ENCODE measurements around the gene MYO9B.
"Not testable (repeated sequence)": the region's sequence is repeated elsewhere in the genome, so short reads cannot be mapped to it uniquely, and the experiment has no call there.

MYO9B gene

DNA sequence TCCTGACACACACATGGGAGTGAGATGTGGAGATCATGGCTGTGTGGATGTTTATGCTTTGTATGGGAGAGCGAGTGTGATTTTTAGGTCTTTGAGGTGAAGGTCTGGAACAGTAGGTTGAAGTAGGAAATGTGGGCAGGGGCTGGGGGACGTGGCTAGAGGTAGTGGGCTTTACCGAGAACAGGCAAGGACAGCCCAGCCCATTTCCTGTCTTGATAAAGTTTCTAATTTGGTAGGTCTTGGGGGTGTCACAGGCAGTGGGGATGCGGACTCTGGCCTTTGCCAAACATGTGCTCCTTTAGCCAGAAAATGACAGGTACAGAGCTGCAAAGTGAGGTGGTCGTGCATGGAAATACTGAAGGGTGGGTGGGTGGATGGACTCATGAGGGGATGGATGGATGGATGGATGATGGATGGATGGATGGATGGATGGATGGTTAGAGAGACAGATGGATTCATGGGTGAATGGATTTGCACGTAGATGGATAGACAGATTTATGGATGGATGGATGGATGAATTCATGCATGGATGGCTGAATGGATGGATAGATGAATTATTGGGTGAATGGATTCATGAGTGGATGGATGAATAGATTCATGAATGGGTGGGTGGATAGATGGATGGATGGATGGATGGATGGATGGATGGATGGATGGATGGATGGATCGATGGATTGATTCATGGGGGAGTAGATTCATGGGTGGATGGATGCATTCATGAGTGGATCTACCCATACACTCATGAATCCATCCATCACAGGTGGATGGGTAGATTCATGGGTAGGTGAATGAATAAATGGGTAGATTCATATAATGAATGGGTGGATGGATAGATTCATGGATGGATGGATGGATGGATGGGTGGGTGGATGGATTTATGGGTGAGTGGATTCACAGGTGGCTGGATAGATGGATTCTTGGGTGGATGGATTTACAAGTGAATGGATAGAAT, 70.2 kb downstream of the MYO9B start:
- DNase-seq (ENCODE audit: low read depth in 1 of 2, low spot score in 1 of 2): no peak

GRCh38 chr19:17148130-17148529, 72.6 kb downstream of the MYO9B start:
- DNase-seq (ENCODE audit: low read depth in 1 of 2, low spot score in 1 of 2): no peak

- no peak for DNase-seq (ENCODE audit: low read depth in 1 of 2, low spot score in 1 of 2)
Observed at GRCh38 chr19:17149393-17150135, 74.0 kb downstream of the MYO9B start.

DNA sequence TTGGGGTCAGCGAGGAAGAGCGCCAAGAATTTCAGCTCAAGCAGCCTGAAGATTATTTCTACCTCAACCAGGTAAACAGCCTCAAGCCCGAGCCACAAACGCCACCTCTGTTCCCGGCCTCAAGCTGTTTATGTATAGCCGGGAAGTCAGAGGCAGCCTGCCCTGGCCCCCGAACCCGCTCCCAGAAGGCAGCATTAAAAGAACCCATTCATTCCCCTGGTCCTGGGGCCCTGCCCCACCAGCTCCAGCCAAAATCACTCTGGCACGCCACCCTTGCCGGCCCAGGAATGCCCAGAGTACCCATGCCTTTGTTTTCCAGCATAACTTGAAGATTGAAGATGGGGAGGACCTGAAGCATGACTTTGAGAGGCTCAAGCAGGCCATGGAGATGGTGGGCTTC, 78.4 kb downstream of the MYO9B start:
- DNase-seq (ENCODE audit: low read depth in 1 of 2, low spot score in 1 of 2): no peak

DNA sequence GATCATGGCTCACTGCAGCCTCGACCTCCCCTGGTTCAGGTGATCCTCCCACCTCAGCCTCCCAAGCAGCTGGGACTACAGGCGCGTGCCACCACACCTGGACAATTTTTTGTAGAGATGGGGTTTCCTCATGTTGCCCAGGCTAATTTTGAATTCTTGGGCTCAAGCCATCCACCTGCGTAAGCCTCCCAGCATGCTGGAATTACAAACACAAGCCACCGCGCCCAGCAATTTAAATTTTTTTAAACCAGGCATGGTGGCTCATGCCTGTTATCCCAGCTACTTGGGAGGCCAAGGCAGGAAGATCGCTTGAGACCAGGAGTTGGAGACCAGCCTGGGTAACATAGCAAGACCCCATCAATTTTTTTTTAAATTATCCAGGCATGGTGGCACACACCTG, 79.7 kb downstream of the MYO9B start:
- DNase-seq (ENCODE audit: low read depth in 1 of 2, low spot score in 1 of 2): no peak

- DNase-seq (ENCODE audit: low read depth in 1 of 2, low spot score in 1 of 2): no peak
Observed at GRCh38 chr19:17156296-17156946, 80.8 kb downstream of the MYO9B start.

DNA sequence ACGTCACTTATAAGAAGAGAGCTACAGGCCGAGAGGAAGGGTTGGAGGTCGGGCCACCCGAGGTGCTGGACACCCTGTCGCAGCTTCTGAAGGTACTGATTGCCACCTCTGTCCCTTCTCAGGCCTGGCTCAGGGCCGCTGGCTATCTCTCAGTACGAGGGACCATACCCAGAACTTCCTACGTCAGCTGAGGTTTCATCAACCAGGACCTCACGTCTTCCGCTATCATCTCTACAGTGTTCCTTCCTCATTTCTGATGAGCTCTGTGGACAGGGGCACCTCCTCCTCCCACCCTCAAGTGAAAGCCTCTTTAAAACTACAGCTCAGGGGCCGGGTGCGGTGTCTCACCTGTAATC, 81.3 kb downstream of the MYO9B start:
- DNase-seq (ENCODE audit: low read depth in 1 of 2, low spot score in 1 of 2): no peak

DNA sequence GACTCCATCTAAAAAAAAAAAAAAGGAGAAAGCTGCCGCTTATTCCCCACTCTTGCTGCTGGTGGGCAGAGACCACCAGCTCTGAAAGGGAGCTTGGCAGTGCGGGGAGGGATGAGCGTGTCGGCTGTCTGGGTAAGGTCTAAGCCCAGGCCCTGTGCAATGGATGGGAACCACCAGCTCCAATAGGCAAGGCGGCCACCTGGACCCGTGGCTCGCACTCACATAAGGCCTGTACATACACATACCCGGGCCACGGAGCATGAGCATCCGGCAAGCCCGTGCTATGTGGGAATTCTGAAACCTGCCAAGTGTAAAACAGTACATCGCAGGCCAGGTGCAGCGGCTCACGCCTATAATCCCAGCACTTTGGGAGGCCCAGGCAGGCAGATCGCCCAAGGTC, 83.0 kb downstream of the MYO9B start:
- DNase-seq (ENCODE audit: low read depth in 1 of 2, low spot score in 1 of 2): no peak

DNA sequence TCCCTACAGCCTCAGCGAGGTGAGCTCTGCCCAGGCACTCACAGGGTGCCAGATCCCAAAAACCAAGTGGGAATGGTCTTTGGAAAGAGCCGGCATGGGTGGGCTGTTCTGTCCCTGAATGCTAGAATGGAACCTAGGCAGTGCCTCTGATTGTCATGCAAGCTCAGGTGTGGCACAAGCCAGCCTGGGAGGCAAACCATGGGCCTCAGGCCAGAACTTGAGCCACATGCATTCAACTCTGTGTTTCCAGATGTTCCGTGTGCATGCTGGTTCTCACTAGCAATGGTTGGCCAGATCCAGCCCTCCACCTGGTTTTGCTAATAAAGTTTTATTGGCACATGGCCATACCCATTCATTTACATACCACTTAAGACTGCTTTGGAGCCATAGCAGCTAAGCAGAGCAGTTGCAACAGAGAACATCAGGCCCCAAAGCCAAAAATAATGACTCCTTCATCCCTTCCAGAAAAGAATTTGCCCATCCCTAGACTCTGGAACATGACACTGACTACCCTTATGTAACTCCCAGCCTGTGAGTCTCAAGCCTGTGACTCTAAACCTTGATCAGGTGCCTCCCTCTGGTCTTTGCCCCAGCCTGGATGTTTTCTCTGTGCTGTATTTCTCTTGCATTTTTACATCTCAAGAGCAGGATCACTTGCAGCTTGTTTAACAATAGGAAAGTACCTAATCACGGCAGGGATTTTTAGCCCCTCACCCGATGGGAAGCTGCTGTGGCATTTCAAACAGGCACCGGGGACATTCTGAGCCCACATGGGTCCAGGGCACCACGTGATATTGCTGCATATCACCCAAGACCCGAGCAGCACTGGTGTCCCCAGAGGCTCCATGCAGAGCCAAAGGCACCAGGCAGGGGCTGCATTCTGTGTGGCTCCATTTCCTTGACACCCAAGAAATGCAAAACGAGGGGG, 84.2 kb downstream of the MYO9B start:
- no peak for DNase-seq (ENCODE audit: low read depth in 1 of 2, low spot score in 1 of 2)

GRCh38 chr19:17160908-17161307, 85.3 kb downstream of the MYO9B start:
- DNase-seq (ENCODE audit: low read depth in 1 of 2, low spot score in 1 of 2): no peak

DNA sequence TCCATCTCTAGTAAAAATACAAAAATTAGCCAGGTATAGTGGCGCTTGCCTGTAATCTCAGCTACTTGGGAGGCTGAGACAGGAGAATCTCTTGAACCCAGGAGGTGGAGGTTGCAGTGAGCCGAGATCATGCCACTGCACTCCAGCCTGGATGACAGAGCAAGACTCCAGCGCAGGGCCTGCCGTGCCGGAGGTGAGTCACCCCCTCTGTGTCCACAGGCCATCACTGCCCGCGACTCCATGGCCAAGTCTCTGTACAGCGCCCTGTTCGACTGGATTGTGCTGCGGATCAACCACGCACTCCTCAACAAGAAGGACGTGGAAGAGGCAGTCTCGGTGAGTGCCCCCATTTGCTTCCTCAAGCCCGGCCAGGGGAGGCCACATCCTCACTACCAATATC, 86.6 kb downstream of the MYO9B start:
- not testable (repeated sequence) for DNase-seq (ENCODE audit: low read depth in 1 of 2, low spot score in 1 of 2)

DNA sequence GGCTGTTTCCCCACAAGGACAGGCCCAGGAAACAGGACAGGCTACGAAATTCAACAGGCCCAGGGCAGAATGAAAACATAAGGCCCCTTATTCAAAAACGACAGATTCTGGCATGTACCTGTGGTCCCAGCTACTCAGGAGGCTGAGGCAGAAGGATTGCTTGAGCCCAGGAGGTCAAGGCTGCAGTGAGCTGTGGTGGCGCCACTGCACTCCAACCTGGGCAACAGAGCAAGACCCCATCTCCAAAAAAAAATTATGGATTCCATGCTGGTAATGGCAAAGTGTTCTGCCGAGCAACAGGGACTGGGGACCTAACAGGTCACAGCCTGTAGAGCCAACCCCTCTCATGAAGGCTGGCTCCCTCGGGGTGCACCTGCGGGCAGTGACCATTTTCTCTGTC, 87.0 kb downstream of the MYO9B start:
- no peak for DNase-seq (ENCODE audit: low read depth in 1 of 2, low spot score in 1 of 2)

DNA sequence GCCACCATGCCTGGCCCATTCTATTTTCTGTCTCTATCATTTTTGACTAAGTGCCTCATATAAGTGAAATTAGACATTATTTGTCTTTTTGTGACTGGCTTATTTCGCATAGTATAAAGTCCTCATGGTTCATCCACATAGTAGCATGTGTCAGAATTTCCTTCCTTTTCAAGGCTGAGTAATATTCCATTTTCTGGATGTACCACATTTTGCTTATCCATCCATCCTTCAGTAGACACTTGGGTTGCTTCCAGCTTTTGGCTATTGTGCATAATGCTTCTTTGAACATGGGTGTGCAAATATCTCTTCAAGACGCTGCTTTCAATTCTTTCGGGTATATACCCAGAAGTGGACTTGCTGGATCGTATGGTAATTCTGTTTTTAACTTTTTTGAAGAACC, 88.1 kb downstream of the MYO9B start:
- no peak for DNase-seq (ENCODE audit: low read depth in 1 of 2, low spot score in 1 of 2)

GRCh38 chr19:17164639-17165038, 89.1 kb downstream of the MYO9B start:
- no peak for DNase-seq (ENCODE audit: low read depth in 1 of 2, low spot score in 1 of 2)

DNA sequence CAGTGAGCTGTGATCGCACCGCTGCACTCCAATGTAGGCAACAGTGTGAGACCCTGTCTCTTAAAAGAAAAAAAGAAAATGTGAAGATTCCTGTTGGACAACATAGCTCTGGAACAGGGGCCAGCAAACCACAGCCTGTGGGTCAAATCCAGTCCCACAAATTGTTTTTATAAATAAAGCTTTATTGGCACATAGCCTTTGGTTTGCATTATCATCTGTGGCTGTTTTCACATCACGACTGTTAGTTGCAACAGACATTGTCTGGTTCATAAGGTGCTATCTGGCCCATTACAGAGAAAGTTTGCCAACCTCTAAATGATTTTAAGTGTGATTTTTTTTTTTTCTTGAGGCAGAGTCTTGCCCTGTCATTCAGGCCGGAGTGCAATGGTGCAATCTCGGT, 90.1 kb downstream of the MYO9B start:
- no peak for DNase-seq (ENCODE audit: low read depth in 1 of 2, low spot score in 1 of 2)

GRCh38 chr19:17170538-17171297, 95.1 kb downstream of the MYO9B start:
- no peak for DNase-seq (ENCODE audit: low read depth in 1 of 2, low spot score in 1 of 2)

DNA sequence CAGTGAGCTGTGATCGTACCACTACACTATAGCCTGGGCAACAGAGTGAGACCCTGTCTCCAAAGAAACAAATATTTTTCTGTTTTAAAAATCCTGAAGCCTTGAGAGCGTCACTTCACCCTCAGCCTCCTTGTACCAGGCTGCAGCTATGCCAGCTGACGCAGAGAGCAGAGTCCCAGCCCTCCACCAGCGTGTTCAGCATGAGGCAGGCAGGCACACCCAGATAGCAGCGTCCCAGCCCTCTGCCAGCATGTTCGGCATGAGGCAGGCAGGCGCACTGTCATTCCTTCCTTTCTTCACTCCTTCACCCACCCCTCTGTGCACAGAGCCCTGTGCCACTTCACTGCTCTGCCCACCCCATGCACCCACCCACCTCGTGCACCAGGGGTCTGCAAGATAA, 96.3 kb downstream of the MYO9B start:
- DNase-seq (ENCODE audit: low read depth in 1 of 2, low spot score in 1 of 2): no peak

DNA sequence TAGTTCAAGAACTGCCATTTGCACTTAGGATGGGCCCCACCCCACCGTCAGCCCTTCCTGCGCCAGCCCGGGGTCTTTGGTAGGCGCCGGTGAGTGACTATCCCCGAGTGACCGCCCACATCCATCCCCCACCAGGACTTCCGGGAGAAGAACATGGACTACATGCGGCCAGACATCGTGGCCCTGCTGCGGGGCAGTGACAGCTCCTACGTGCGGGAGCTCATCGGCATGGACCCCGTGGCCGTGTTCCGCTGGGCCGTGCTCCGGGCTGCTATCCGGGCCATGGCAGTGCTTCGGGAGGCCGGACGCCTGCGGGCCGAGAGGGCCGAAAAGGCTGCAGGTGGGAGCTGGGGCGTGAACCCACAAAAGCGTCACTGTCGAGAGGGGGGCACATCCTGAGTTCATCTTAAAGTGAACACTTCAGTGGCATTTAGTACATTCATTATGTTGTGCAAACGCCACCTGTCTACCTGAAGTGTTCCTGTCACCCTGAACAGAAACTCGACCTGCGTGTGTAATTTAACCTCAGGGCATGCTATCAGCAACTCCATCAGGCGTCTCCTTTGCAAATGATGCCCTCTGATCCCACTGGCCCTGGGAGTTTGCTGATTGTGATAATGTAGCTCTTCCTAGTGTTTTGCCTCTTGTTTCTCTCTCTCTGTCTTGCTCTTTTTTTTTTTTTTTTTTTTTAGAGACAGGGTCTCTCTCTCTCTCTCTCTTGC, 97.2 kb downstream of the MYO9B start:
- DNase-seq (ENCODE audit: low read depth in 1 of 2, low spot score in 1 of 2): no peak

DNA sequence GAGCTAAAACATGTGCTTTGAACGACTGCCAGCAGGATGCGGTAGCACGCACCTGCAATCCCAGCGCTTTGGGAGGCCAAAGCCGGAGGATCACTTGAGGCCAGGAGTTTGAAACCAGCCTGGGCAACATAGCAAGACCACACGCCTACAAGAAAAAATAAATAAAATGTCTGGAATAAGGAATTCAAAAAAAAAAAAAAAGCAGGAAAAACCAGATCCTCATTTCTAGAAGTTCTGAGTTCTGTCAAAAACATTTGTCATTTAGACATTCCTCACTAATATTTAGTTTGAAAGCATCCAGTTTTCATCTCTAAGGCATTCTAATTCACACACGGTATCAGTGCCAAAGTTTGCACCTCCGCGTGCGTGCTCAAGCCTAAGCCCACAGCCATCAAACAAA, 102.7 kb downstream of the MYO9B start:
- DNase-seq (ENCODE audit: low read depth in 1 of 2, low spot score in 1 of 2): no peak

Measured in stimulated activated CD4-positive, alpha-beta T cell treated with anti-CD3 and anti-CD28 coated beads, Interleukin-15, amount 100 ng/mL, for 1 hour (primary cell).